ENCODE measurements around the gene CCDC146. TPM values are rescaled to one million over a fixed set of nuclear protein-coding genes. Genes with fewer than 3 reads are reported as not detected.

CCDC146 gene
- total and polyA plus RNA-seq, 10 of the 15 experiments (the other 5 are each of a cell fraction or from before 2014, with no cell fraction given), result 0.28 to 5.3 (median 1.3) TPM

- TF ChIP-seq, protein P1, sequence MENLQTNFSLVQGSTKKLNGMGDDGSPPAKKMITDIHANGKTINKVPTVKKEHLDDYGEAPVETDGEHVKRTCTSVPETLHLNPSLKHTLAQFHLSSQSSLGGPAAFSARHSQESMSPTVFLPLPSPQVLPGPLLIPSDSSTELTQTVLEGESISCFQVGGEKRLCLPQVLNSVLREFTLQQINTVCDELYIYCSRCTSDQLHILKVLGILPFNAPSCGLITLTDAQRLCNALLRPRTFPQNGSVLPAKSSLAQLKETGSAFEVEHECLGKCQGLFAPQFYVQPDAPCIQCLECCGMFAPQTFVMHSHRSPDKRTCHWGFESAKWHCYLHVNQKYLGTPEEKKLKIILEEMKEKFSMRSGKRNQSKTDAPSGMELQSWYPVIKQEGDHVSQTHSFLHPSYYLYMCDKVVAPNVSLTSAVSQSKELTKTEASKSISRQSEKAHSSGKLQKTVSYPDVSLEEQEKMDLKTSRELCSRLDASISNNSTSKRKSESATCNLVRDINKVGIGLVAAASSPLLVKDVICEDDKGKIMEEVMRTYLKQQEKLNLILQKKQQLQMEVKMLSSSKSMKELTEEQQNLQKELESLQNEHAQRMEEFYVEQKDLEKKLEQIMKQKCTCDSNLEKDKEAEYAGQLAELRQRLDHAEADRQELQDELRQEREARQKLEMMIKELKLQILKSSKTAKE (IDR thresholded peaks at IDR 0.05; ENCODE audit: low read depth, poor library complexity, severe bottlenecking), result no peak
These were observed 135.6 kb downstream of the CCDC146 start (continued) for GRCh38 chr7:77258014-77258413.

DNA sequence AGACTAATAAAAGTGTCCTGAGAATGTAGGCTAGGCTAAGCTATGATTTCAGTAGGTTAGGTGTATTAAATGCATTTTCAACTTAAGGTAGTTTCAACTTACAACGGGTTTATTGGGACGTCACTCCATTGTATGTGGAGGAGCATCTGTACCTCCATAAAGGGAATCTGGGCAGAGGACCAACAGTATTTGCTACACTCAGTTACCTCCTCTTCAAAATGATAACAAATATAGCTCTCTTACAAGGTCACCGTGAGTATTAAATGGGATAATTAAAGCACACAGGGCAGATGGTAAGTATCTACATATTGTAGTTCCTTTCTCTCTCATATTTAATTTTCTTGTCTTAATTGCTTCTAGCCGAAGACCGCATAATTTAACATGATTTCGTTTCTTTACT lies 136.2 kb downstream of the CCDC146 start:
- ChIA-PET CTCF (interaction anchor here (0.9 to 2.4 kb wide), 3 partner anchors 8 to 12 kb away, joined by 5 to 10 read pairs (median 7); no protein-coding TSS in a partner anchor), POLR2A (no interaction called here), RAD21 (ENCODE audit: unreplicated experiment) (interaction anchor here (1.0 kb wide), 1 partner anchor 12 kb away, joined by 3 read pairs; no protein-coding TSS in a partner anchor), SMC1A (ENCODE audit: uncharacterized antibody, unreplicated experiment) (interaction anchor here (1.1 to 3.7 kb wide), 3 partner anchors 8 to 11 kb away, joined by 5 to 19 read pairs (median 5); no protein-coding TSS in a partner anchor)
- Histone ChIP-seq H3K79me2 (ENCODE audit: control insufficient read depth, insufficient read depth, low read length) (no peaks in the 10 kb centered on the region), H3K4me2 (ENCODE audit: control insufficient read depth, insufficient read depth) (no peak overlapping the region), H4K20me1 (ENCODE audit: control insufficient read depth, insufficient read depth) (no peaks in the 10 kb centered on the region), H3K36me3 (ENCODE audit: control insufficient read depth in 2 of 2, insufficient read depth in 2 of 2, low read length in 1 of 2) (no peaks in the 10 kb centered on the region), H3K9ac (ENCODE audit: control insufficient read depth, insufficient read depth, low read length) (no peak overlapping the region), H2AFZ (ENCODE audit: control insufficient read depth, low read depth, low read length) (no peak overlapping the region), H3K9me3 (replicated peaks; ENCODE audit: control insufficient read depth, insufficient read depth, low read length) (no peaks in the 10 kb centered on the region), H3K27me3 (replicated peaks in 1 of 2; ENCODE audit: control insufficient read depth in 2 of 2, insufficient read depth in 2 of 2, low read length in 1 of 2) (no peaks in the 10 kb centered on the region), H3K4me1 (ENCODE audit: control insufficient read depth, insufficient read depth, low read length) (no peaks in the 10 kb centered on the region), H3K4me3 (no peak overlapping the region), H3K27ac (ENCODE audit: control insufficient read depth, insufficient read depth) (no peak overlapping the region)
- no TSS peak for BruUV-seq (replicated peaks)
- no peak for TF ChIP-seq WRNIP1 (IDR thresholded peaks at IDR 0.05; ENCODE audit: borderline replicate concordance, low read depth, low read length)
- TF ChIP-seq BCL11A (IDR thresholded peaks at IDR 0.05; ENCODE audit: low read depth, low read length), result no peak
- no peak for TF ChIP-seq NRF1 (conservative IDR thresholded peaks at IDR 0.05; ENCODE audit: low read depth, low read length)
- no peak for TF ChIP-seq TAF1 (IDR thresholded peaks at IDR 0.05; ENCODE audit: borderline replicate concordance, low read depth, low read length)
- TF ChIP-seq CHD1 (IDR thresholded peaks at IDR 0.05; ENCODE audit: low read depth, low read length), result no peak
- no peak for TF ChIP-seq SREBF1 (IDR thresholded peaks at IDR 0.05; ENCODE audit: low read length)
- no peak for TF ChIP-seq NFXL1 (IDR thresholded peaks at IDR 0.05; ENCODE audit: borderline replicate concordance)
- TF ChIP-seq, protein P2, sequence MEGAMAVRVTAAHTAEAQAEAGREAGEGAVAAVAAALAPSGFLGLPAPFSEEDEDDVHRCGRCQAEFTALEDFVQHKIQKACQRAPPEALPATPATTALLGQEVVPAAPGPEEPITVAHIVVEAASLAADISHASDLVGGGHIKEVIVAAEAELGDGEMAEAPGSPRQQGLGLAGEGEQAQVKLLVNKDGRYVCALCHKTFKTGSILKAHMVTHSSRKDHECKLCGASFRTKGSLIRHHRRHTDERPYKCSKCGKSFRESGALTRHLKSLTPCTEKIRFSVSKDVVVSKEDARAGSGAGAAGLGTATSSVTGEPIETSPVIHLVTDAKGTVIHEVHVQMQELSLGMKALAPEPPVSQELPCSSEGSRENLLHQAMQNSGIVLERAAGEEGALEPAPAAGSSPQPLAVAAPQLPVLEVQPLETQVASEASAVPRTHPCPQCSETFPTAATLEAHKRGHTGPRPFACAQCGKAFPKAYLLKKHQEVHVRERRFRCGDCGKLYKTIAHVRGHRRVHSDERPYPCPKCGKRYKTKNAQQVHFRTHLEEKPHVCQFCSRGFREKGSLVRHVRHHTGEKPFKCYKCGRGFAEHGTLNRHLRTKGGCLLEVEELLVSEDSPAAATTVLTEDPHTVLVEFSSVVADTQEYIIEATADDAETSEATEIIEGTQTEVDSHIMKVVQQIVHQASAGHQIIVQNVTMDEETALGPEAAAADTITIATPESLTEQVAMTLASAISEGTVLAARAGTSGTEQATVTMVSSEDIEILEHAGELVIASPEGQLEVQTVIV (IDR thresholded peaks at IDR 0.05; ENCODE audit: borderline replicate concordance, partially characterized antibody), result no peak
- no peak for TF ChIP-seq NFYB (IDR thresholded peaks at IDR 0.05; ENCODE audit: insufficient read depth, low read depth, low read length)
- TF ChIP-seq, protein P3, sequence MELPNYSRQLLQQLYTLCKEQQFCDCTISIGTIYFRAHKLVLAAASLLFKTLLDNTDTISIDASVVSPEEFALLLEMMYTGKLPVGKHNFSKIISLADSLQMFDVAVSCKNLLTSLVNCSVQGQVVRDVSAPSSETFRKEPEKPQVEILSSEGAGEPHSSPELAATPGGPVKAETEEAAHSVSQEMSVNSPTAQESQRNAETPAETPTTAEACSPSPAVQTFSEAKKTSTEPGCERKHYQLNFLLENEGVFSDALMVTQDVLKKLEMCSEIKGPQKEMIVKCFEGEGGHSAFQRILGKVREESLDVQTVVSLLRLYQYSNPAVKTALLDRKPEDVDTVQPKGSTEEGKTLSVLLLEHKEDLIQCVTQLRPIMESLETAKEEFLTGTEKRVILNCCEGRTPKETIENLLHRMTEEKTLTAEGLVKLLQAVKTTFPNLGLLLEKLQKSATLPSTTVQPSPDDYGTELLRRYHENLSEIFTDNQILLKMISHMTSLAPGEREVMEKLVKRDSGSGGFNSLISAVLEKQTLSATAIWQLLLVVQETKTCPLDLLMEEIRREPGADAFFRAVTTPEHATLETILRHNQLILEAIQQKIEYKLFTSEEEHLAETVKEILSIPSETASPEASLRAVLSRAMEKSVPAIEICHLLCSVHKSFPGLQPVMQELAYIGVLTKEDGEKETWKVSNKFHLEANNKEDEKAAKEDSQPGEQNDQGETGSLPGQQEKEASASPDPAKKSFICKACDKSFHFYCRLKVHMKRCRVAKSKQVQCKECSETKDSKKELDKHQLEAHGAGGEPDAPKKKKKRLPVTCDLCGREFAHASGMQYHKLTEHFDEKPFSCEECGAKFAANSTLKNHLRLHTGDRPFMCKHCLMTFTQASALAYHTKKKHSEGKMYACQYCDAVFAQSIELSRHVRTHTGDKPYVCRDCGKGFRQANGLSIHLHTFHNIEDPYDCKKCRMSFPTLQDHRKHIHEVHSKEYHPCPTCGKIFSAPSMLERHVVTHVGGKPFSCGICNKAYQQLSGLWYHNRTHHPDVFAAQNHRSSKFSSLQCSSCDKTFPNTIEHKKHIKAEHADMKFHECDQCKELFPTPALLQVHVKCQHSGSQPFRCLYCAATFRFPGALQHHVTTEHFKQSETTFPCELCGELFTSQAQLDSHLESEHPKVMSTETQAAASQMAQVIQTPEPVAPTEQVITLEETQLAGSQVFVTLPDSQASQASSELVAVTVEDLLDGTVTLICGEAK (IDR thresholded peaks at IDR 0.05; ENCODE audit: borderline replicate concordance), result no peak
- no peak for TF ChIP-seq ZZZ3 (IDR thresholded peaks at IDR 0.05; ENCODE audit: control insufficient read depth, insufficient read length, low read depth)
- TF ChIP-seq RUNX3 (IDR thresholded peaks at IDR 0.05; ENCODE audit: low read length), result no peak
- 85% methylated on average over 6 of the region's 6 CpGs for WGBS (ENCODE audit: insufficient coverage, insufficient replicate concordance, low lambda C conversion rate, missing lambda C conversion rate)
- intact Hi-C loops (cut with micrococcal nuclease; ENCODE audit: unreplicated experiment) (no loop called here), in situ Hi-C loops (cut with MboI) (no loop called here)
- DNase-seq (ENCODE audit: low read depth, low spot score), result no peak
- FAIRE-seq, result no peak
- no peak for ATAC-seq

All from GM12878 (cell line).